Natural killer cell treated with Interleukin-12 subunit alpha and Interleukin-12 subunit beta and Interleukin-15 and Interleukin-18, amount 100 ng/mL, for 72 hours (primary cell): ENCODE data around the gene EXOC1L. TPM values are rescaled to one million over a fixed set of nuclear protein-coding genes. Genes with fewer than 3 reads are reported as not detected.

ENCODE experiments used
- ATAC-seq, 2 donors: fragments of 150-1000 bp; cut with Tn5 transposase in 1 of 2; sonication (Bioruptor Pico), chemical (Tn5 transposase) in 1 of 2; 2 replicates each; pipeline ENCODE4 v1.10.0; 2021
- DNase-seq: peaks from one replicate; pipeline ENCODE4 v3.0.0; 2022; ENCODE audit warnings: low spot score
- H3K27ac Mint-ChIP-seq, 2 donors: 1 replicate in 1 of 2; 2 replicates in 1 of 2; pipeline ENCODE4 v1.8.0; 2022; ENCODE audit warnings: mixed read lengths in 2 of 2, mild to moderate bottlenecking in 1 of 2, moderate library complexity in 1 of 2
- H3K27me3 Mint-ChIP-seq, 2 donors: 1 replicate in 1 of 2; 2 replicates in 1 of 2; pipeline ENCODE4 v1.8.0; 2022; ENCODE audit warnings: mixed read lengths in 2 of 2
- H3K36me3 Mint-ChIP-seq: one replicate; pipeline ENCODE4 v1.8.0; 2022; ENCODE audit warnings: mixed read lengths
- H3K4me1 Mint-ChIP-seq, 2 donors: 1 replicate in 1 of 2; 2 replicates in 1 of 2; pipeline ENCODE4 v1.8.0; 2022; ENCODE audit warnings: low read depth in 2 of 2, mixed read lengths in 2 of 2, mild to moderate bottlenecking in 1 of 2
- H3K4me3 Mint-ChIP-seq: one replicate; pipeline ENCODE4 v1.8.0; 2022; ENCODE audit warnings: mixed read lengths
- H3K9me3 Mint-ChIP-seq: 2 replicates; pipeline ENCODE4 v1.8.0; 2022; ENCODE audit warnings: mixed read lengths
- total RNA-seq, 2 donors: library from RNA; stranded (reverse); gene quantifications; one replicate each; pipeline ENCODE4 v1.2.3, GENCODE V29; 2022

Gene EXOC1L, protein sequence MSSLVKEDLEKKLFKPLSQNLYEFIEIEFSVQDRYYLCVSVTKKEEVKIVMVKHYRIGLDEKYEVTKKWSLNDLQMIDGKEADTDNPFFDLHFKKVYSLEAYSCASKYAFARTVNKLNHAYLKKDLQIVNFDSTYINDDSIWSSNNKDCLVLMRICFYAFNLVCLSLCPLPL
- not detected for total RNA-seq

DNA sequence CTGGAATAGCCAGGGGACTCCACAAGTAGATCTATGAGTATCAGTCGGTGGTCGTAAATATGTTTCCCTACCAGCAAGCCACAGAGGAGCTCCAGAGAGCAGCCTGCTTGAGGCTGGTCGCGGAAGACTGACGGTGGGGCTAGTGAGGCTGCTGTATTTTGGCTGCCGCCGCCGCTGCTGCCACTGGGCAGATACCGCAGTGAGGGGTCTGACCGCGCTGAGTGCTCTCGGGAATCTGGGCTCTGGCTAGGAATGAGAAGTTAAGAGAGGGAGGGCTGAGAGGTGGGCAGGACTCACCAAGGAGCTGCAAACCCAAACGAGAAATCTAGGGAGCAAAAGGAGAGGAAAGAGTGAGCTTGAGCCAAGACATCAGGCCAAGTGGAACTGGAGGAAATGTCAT is at the start of gene EXOC1L:
EXOC1L (plus strand) TSS at position 157 of the 400 bp plus-strand sequence; CDS start at position 394, 237 bp downstream.
- no peak for DNase-seq
- Mint-ChIP-seq H3K4me1 (peaks cover 3 to 5% of the 10 kb centered on the region in 2 donors), H3K4me3 (peak within 1 kb of the TSS; percentile 46)

DNA sequence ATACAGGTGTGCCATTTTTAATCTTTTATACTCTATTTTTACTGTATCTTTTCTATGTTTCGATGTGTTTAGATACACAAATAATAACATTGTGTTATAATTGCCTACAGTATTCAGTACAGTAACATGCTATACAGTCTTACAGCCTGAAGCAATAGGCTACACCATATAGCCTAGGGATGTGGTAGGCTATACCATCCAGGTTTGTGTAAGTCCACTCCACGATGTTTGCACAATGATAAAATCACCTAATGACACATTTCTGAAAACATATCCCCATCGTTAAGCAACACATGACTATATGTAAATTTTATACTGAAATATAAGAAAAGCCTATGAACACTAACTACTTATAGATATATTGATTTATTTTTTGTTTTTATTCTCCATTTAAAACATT is 48.9 kb upstream of the EXOC1L start:
- Mint-ChIP-seq H3K4me1 (no peaks in the 10 kb centered on the region), H3K4me3 (no peak overlapping the region), H3K36me3 (no peaks in the 10 kb centered on the region), H3K27ac (no peak overlapping the region), H3K27me3 (peaks cover 16 to 37% of the 10 kb centered on the region in 2 donors), H3K9me3 (no peaks in the 10 kb centered on the region)
- DNase-seq = no peak
- no peak for ATAC-seq

More for the DNA sequence above, at the start of gene EXOC1L:
- Mint-ChIP-seq H3K27me3 (peaks cover 16 to 21% of the 10 kb centered on the region in 2 donors), H3K9me3 (no peaks in the 10 kb centered on the region), H3K36me3 (no peaks in the 10 kb centered on the region), H3K27ac (no peak within 1 kb of the TSS)
- ATAC-seq = no peak

DNA sequence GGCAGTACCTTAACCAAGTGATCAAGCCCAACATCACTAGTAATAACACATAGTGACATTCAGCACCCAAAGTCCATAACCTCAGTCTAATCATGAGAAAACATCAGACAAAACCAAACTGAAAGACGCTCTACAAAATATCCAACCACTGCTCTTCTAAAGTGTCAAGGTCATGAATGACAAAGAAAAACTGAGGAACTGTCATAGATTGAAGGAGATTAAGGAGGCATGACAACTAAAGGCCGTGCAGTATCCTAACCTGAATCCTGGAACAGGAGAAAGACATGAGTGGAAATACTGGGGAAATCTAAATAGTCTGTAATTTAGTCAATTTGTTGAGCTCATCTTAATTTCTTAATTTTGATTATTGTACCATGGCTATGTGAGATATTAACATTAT is 38.2 kb upstream of the EXOC1L start:
- DNase-seq (no peak), ATAC-seq (no peak)
- Mint-ChIP-seq H3K36me3 (no peaks in the 10 kb centered on the region), H3K27ac (no peak overlapping the region), H3K27me3 (peaks cover 20 to 31% of the 10 kb centered on the region in 2 donors), H3K4me3 (no peak overlapping the region), H3K9me3 (peaks cover 6% of the 10 kb centered on the region), H3K4me1 (no peaks in the 10 kb centered on the region)

DNA sequence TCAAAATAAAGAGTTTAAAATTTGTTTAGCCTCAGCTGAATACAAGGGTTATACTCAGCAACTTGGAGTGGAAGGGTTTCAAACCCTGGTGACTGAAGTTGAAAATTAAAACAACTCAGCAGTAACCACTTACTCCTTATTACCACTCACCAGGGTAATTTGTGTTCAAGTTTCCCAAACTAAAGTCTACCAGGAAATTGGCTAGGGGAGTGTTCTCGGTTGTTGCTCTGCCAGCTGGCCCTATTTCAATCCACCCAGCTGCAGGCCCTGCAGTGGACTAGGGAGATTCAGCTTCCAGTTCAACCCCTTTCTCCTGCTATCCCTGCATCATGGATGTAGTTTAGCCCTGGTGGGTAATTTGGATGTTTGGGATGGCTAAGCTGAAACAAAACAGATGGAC is 37.8 kb upstream of the EXOC1L start:
- no peak for ATAC-seq
- peaks cover 6% of the 10 kb centered on the region for H3K9me3 Mint-ChIP-seq
- no peak overlapping the region for H3K27ac Mint-ChIP-seq
- peaks cover 20 to 30% of the 10 kb centered on the region in 2 donors for H3K27me3 Mint-ChIP-seq
- no peaks in the 10 kb centered on the region for H3K4me1 Mint-ChIP-seq
- no peaks in the 10 kb centered on the region for H3K36me3 Mint-ChIP-seq
- no peak for DNase-seq
- no peak overlapping the region for H3K4me3 Mint-ChIP-seq

DNA sequence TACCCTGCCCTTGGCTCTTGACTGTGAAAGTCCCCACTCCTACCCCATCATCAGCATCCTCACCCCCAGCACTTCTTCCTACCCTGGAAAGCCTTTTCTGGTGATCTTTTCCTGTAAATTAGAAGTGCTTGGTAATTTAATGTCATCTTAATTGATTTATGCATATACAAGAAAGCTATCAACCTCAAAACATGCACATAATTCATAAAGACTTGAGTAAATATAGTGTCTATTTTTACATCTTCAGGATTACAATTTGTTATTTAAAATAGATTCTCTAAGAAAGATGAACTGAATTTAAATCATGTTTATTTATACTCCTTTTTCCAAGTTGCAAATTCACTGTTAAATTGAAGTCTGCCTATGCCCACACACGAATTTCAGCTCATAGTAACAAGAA is 36.0 kb upstream of the EXOC1L start:
- no peak for DNase-seq
- no peak overlapping the region for H3K4me3 Mint-ChIP-seq
- no peak overlapping the region for H3K27ac Mint-ChIP-seq
- peaks cover 18 to 21% of the 10 kb centered on the region in 2 donors for H3K27me3 Mint-ChIP-seq
- no peaks in the 10 kb centered on the region for H3K9me3 Mint-ChIP-seq
- no peaks in the 10 kb centered on the region for H3K36me3 Mint-ChIP-seq
- no peak for ATAC-seq
- no peaks in the 10 kb centered on the region for H3K4me1 Mint-ChIP-seq

DNA sequence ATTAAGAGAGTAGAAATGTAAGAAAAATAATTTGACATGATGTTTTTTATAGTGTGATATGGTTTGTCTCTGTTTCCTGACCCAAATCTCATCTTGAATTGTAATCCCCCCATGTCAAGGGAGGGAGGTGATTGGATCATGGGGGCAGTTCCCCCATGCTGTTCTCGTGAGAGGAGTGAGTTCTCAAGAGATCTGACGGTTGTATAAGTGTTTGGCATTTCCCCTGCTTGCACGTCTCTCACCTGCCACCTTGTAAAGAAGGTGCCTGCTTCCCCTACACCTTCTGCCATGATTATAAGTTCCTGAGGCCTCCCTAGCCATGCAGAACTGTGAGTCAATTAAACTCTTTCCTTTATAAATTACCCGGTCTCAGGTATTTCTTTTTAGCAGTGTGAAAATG is 34.8 kb upstream of the EXOC1L start:
- Mint-ChIP-seq H3K27me3 (peaks cover 20 to 22% of the 10 kb centered on the region in 2 donors), H3K4me1 (no peaks in the 10 kb centered on the region), H3K4me3 (no peak overlapping the region), H3K9me3 (no peaks in the 10 kb centered on the region), H3K36me3 (no peaks in the 10 kb centered on the region), H3K27ac (no peak overlapping the region)
- DNase-seq (no peak), ATAC-seq (no peak)

DNA sequence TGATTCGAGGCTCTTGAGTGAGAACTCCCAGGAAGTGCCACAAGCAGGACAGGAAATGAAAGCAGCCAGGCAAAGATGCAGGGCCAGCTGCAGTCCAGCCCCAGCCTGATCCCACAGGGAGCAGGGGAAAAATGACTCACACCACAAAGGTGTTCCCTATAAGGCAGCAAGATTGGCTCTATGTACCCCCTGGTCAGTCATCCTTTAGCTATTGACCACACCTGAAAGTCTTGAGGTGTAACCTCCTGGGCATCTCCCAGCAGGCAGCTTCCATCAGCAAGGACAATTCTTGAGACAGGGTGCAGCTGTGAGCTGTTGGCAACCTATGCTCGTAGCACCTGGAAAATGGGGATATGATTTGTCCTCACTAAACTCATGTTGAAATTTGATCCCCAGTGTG is 27.9 kb upstream of the EXOC1L start:
- H3K27me3 Mint-ChIP-seq = peaks cover 29 to 41% of the 10 kb centered on the region in 2 donors

DNA sequence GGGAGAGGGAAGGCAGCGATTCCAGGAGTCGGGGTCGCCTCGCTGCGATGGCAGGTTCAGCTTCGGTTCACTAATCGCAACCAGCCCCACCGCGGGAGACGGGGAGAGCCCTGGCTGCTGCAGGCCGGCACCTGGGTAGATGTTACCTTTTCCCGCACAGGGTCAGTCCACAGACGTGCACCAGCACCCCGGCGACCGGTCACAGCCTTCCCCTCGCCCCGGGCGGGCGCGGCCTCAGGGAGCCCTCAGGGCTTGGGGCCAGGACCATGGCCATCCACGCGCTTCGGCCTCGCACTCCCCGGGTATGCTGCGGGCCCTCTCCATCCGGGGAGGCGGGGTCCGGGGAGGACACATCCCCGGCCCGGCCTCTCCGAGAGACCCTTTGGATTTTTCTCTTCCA is 26.1 kb upstream of the EXOC1L start:
- Mint-ChIP-seq H3K27ac (no peak overlapping the region), H3K36me3 (no peaks in the 10 kb centered on the region), H3K4me3 (no peak overlapping the region), H3K4me1 (no peaks in the 10 kb centered on the region), H3K9me3 (no peaks in the 10 kb centered on the region), H3K27me3 (peaks cover 24 to 50% of the 10 kb centered on the region in 2 donors)
- DNase-seq (no peak), ATAC-seq (peak; percentile 24 to 40)

More for the DNA sequence above, 27.9 kb upstream of the EXOC1L start:
- Mint-ChIP-seq H3K4me1 (no peaks in the 10 kb centered on the region), H3K4me3 (no peak overlapping the region), H3K36me3 (no peaks in the 10 kb centered on the region), H3K27ac (no peak overlapping the region), H3K9me3 (no peaks in the 10 kb centered on the region)
- DNase-seq (no peak), ATAC-seq (no peak)

DNA sequence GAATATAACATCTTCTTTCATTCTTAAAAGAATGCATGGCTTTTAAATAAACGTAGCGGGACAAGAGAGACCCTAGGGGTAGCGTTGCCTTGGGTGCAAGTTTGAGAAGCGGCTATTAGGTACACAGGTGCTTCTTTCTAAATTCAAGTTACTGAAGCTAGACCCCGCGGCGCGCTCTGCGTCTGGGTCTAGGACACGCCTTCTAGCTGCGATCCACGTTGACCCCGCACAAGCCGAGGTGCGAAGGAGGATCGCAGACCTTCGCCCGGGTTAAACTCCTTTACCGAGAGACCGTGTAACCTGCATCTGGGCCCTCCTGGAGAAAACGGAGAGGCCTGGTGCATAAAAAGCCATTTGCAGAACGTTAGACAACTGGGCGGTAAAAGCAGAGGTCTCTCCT is 25.5 kb upstream of the EXOC1L start:
- H3K36me3 Mint-ChIP-seq = no peaks in the 10 kb centered on the region
- no peaks in the 10 kb centered on the region for H3K4me1 Mint-ChIP-seq
- DNase-seq (no peak), ATAC-seq (no peak)
- no peak overlapping the region for H3K4me3 Mint-ChIP-seq
- no peak overlapping the region for H3K27ac Mint-ChIP-seq
- H3K27me3 Mint-ChIP-seq = peaks cover 22 to 45% of the 10 kb centered on the region in 2 donors
- H3K9me3 Mint-ChIP-seq = no peaks in the 10 kb centered on the region

DNA sequence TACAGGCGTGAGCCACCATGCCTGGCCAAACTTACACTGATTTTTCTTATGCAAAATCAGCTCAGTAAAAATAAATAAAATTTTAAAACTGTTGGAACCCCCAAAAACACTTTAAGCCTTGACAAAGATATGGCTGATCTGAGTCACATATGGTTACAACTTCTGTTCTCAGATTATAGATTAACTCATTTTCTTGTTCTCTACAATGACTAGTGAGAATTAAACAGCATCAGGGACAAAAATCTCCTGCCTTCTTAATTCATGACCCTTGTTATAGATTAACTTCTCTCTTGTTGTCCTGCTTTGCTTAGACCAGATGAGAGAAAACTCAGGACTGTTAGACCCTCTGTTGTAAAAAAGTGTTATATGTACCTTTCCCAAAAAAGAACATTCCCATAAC is 24.2 kb upstream of the EXOC1L start:
- peaks cover 22 to 43% of the 10 kb centered on the region in 2 donors for H3K27me3 Mint-ChIP-seq
- no peak for DNase-seq
- H3K4me3 Mint-ChIP-seq = no peak overlapping the region
- ATAC-seq = no peak
- H3K27ac Mint-ChIP-seq = no peak overlapping the region
- no peaks in the 10 kb centered on the region for H3K4me1 Mint-ChIP-seq
- H3K36me3 Mint-ChIP-seq = no peaks in the 10 kb centered on the region
- H3K9me3 Mint-ChIP-seq = no peaks in the 10 kb centered on the region

DNA sequence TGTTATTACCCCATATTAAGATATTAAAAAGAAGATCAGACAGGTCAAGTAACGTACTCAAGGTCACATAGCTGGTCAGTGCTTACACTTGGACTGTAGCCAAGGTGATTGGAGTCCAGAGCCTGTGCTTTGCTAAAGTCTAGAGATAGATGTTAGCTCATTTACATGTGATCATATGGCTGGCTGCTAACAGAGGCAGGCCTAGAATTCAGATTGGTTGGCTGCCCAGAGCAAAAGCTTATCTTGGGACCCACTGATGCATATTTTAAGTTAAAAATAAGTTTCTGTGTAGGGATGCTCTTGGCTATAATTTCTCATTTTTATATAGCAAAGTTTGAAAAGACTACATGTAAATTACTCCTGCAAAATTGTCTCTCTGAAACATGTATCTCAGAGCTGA is 18.1 kb upstream of the EXOC1L start:
- H3K9me3 Mint-ChIP-seq = no peaks in the 10 kb centered on the region
- H3K4me3 Mint-ChIP-seq = no peak overlapping the region
- H3K27me3 Mint-ChIP-seq = peaks cover 10 to 28% of the 10 kb centered on the region in 2 donors
- no peaks in the 10 kb centered on the region for H3K4me1 Mint-ChIP-seq
- H3K36me3 Mint-ChIP-seq = no peaks in the 10 kb centered on the region
- no peak overlapping the region for H3K27ac Mint-ChIP-seq
- ATAC-seq (no peak), DNase-seq (no peak)

DNA sequence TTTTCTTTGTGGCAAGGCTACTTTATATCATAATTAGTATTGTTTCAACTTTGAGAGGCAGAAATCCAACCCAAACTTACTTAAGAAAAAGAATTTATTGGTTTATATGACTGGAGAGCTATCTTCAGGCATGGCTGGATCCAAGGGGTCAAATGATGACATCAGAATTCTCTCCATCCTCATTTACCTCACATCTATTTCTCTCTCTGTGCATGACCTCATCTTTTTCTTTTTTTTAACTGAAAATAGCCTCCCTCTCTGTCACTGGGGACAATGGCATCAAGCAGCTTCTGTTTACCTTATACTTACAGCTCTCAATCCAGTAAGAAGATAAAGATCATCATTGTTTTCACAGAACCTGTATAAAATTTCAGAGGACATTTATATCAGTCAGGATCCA is 12.0 kb upstream of the EXOC1L start:
- H3K9me3 Mint-ChIP-seq = no peaks in the 10 kb centered on the region
- no peak overlapping the region for H3K27ac Mint-ChIP-seq
- H3K4me1 Mint-ChIP-seq = no peaks in the 10 kb centered on the region
- H3K4me3 Mint-ChIP-seq = no peak overlapping the region
- no peak for ATAC-seq
- no peak for DNase-seq
- no peaks in the 10 kb centered on the region for H3K36me3 Mint-ChIP-seq
- peaks cover 12 to 16% of the 10 kb centered on the region in 2 donors for H3K27me3 Mint-ChIP-seq

DNA sequence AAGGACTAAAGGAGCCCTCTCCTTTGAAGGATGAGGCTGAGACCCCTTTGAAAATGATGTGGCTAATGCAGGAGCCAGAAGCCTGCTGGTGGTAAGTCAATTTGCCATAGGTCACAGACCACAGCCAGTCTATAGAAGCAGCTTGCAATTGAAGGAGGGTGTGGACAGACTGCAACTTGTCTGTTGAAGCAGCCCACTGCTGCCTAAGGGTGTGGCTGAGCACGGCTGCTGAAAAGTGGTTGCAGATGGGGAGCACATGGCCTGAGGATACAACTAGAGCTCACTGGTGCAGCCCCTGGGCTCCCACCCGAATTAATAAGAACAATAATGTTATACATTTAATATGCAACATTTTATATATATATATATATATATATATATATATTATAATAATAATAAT is 11.4 kb upstream of the EXOC1L start:
- Mint-ChIP-seq H3K36me3 (no peaks in the 10 kb centered on the region), H3K4me3 (no peak overlapping the region), H3K27me3 (peaks cover 9 to 15% of the 10 kb centered on the region in 2 donors), H3K9me3 (no peaks in the 10 kb centered on the region), H3K4me1 (no peaks in the 10 kb centered on the region), H3K27ac (no peak overlapping the region)
- ATAC-seq = no peak
- no peak for DNase-seq

DNA sequence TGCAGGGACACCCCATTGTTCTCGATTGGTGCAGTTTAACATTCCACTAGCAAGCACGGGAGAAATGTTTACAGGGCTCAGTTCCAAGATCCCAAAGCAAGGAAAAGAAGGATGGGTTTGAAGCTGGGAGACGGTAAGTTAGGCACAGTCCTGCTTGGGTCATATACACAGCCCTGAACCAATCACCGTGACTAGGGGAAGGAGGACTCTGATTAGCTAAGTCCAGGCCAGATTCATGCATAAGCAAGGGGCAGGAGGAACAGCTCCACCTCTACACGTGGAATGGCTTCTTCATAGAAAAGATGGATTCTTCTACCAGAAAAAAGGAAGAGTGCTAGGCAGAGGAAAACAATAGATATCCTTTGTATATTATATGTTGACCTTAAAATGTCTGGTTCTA is 11.0 kb upstream of the EXOC1L start:
- DNase-seq (no peak), ATAC-seq (no peak)
- H3K27ac Mint-ChIP-seq = no peak overlapping the region
- no peak overlapping the region for H3K4me3 Mint-ChIP-seq
- H3K4me1 Mint-ChIP-seq = no peaks in the 10 kb centered on the region
- peaks cover 6 to 13% of the 10 kb centered on the region in 2 donors for H3K27me3 Mint-ChIP-seq
- H3K36me3 Mint-ChIP-seq = no peaks in the 10 kb centered on the region
- H3K9me3 Mint-ChIP-seq = no peaks in the 10 kb centered on the region

DNA sequence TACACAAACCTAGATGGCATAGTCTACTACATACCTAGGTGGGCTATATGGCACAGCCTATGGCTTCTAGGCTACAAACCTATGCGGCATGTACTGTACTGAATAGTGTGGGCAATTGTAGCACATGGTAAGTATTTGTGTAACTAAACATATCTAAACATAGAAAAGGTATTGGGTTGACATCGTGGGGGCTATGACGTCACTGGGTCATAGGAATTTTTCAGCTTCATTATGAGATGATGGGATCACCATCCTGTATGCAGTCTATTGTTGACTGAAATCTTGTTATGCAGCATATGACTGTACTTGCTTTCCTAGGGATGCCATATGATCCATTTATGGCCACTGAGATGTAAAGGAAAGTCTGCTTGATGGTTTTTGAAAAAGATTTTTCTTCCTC is 1.9 kb upstream of the EXOC1L start:
- Mint-ChIP-seq H3K27ac (no peak overlapping the region), H3K27me3 (peaks cover 16 to 19% of the 10 kb centered on the region in 2 donors), H3K9me3 (no peaks in the 10 kb centered on the region), H3K4me1 (peaks cover 3 to 5% of the 10 kb centered on the region in 2 donors), H3K4me3 (no peak overlapping the region), H3K36me3 (no peaks in the 10 kb centered on the region)
- DNase-seq = no peak
- ATAC-seq = no peak
